K562 (cell line): Measurements from ENCODE around the gene CTRL. TPM values are rescaled to one million over a fixed set of nuclear protein-coding genes. Genes with fewer than 3 reads are reported as not detected.

ENCODE experiments used
- CBFB ChIP-seq: sonication (generic); formaldehyde crosslinking; IDR thresholded peaks from 2 replicates; pipeline ENCODE4 v1.4.0; 2020; ENCODE audit warnings: mild to moderate bottlenecking, missing genetic modification reagents
- GABPA ChIP-seq: fragments of 200-800 bp; sonication (Bioruptor generic); conservative IDR thresholded peaks from 2 replicates; pipeline ENCODE4 v1.6.1; 2016; ENCODE audit warnings: low read depth, missing genetic modification characterization, missing compliant biosample characterization
- GTF2A2 ChIP-seq: IDR thresholded peaks from 2 replicates; pipeline ENCODE4 v1.6.1; 2016; ENCODE audit warnings: mild to moderate bottlenecking, missing genetic modification characterization, missing compliant biosample characterization
- ILF3 ChIP-seq: fragments of 450-650 bp; IDR thresholded peaks from 2 replicates; pipeline ENCODE4 v1.6.1; 2018; ENCODE audit warnings: antibody characterized with exemption, mild to moderate bottlenecking, moderate library complexity, borderline replicate concordance
- MCM2 ChIP-seq: fragments of 450-650 bp; IDR thresholded peaks from 2 replicates; pipeline ENCODE4 v1.6.1; 2017; ENCODE audit warnings: low read depth, mild to moderate bottlenecking
- MTA3 ChIP-seq: fragments of 450-650 bp; formaldehyde crosslinking; IDR thresholded peaks from 2 replicates; pipeline ENCODE4 v1.6.1; 2017; ENCODE audit warnings: mild to moderate bottlenecking, borderline replicate concordance
- NCOA4 ChIP-seq: fragments of 450-650 bp; IDR thresholded peaks from 2 replicates; pipeline ENCODE4 v1.6.1; 2018; ENCODE audit warnings: mild to moderate bottlenecking; ENCODE audit not compliant: partially characterized antibody
- NFRKB ChIP-seq: fragments of 450-650 bp; IDR thresholded peaks from 2 replicates; pipeline ENCODE4 v1.6.1; 2016; ENCODE audit warnings: low read depth
- NR4A1 ChIP-seq, 2 experiments: fragments of 250-450 bp in 1 of 2; fragments of 450-650 bp in 1 of 2; sonication (Bioruptor Pico) in 1 of 2; IDR thresholded peaks; 2 replicates each; pipeline versions ENCODE4 v1.4.0 to v1.6.1; 2016 to 2020; ENCODE audit warnings: mild to moderate bottlenecking in 2 of 2, missing compliant biosample characterization in 1 of 2, missing genetic modification characterization in 1 of 2, moderate library complexity in 1 of 2
- REST ChIP-seq, 2 experiments: fragments of 450-650 bp; formaldehyde crosslinking in 1 of 2; IDR thresholded peaks; 2 replicates each; pipeline versions ENCODE4 v1.4.0 to v1.6.1; 2014 to 2020; ENCODE audit warnings: mild to moderate bottlenecking in 2 of 2, borderline replicate concordance in 1 of 2, low read depth in 1 of 2
- SMARCB1 ChIP-seq: IDR thresholded peaks from 2 replicates; pipeline ENCODE4 v1.6.1; 2011; ENCODE audit warnings: improper control_type of control experiment, low read depth; ENCODE audit not compliant: insufficient read length
- TAF15 ChIP-seq: fragments of 200-400 bp; formaldehyde crosslinking; IDR thresholded peaks from 2 replicates; pipeline ENCODE4 v1.6.1; 2017; ENCODE audit warnings: mild to moderate bottlenecking, low read depth, low read length, moderate library complexity
- TCF7 ChIP-seq: sonication (generic); IDR thresholded peaks from 2 replicates; pipeline ENCODE4 v1.6.1; 2016; ENCODE audit warnings: antibody characterized with exemption, borderline replicate concordance
- TEAD2 ChIP-seq: fragments of 450-650 bp; IDR thresholded peaks from 2 replicates; pipeline ENCODE4 v1.6.1; 2016; ENCODE audit warnings: missing genetic modification characterization, control low read depth, missing compliant biosample characterization
- ZBTB7A ChIP-seq: IDR thresholded peaks from 2 replicates; pipeline ENCODE4 v1.6.1; 2011; ENCODE audit warnings: low read depth, mild to moderate bottlenecking, low read length, moderate library complexity, borderline replicate concordance; ENCODE audit not compliant: control insufficient read depth
- ZFPM2 ChIP-seq: fragments of 250-450 bp; sonication (Bioruptor Pico); IDR thresholded peaks from 2 replicates; pipeline ENCODE4 v1.5.1; 2022; ENCODE audit warnings: mild to moderate bottlenecking
- ZNF197 ChIP-seq: fragments of 200-800 bp; sonication (Bioruptor generic); IDR thresholded peaks from 2 replicates; pipeline ENCODE4 v1.6.1; 2016; ENCODE audit warnings: low read depth, missing genetic modification characterization, missing compliant biosample characterization
- ZNF561 ChIP-seq: fragments of 450-650 bp; formaldehyde crosslinking; conservative IDR thresholded peaks from 2 replicates; pipeline ENCODE4 v1.4.0; 2020; ENCODE audit warnings: mild to moderate bottlenecking, moderate library complexity
- polyA plus RNA-seq, 8 experiments: library from polyadenylated mRNA; depleted of rRNA in 4 of 8; stranded (reverse) in 5 of 8; unstranded in 3 of 8; fragments of >200 nt; fragmentation: Nextera tagmentation in 2 of 8; fragmentation: Illumina TruSeq in 1 of 8; extraction: Ambion mirVana in 2 of 8; extraction: Trizol in 1 of 8; gene quantifications; 2 replicates each; pipeline versions ENCODE4 v1.2.1 to v1.2.3, GENCODE V29; 2011 to 2014; ENCODE audit warnings: inconsistent platforms in 1 of 8, missing spikeins in 1 of 8
- total RNA-seq, 7 experiments: library from RNA; depleted of rRNA in 6 of 7; stranded (reverse); fragments of >200 nt in 6 of 7; fragmentation: Illumina TruSeq in 2 of 7; extraction: Trizol in 2 of 7; gene quantifications; 2 replicates each; pipeline versions ENCODE4 v1.2.1 to v1.2.3, GENCODE V29; 2011 to 2021; ENCODE audit warnings: low replicate concordance in 1 of 7
- TF ChIP-seq, protein P1 (sequence below): sonication (generic); formaldehyde crosslinking; IDR thresholded peaks from 2 replicates; pipeline ENCODE4 v1.8.1; 2023; ENCODE audit warnings: mild to moderate bottlenecking, missing genetic modification reagents, moderate library complexity

CTRL gene
- total and polyA plus RNA-seq, 9 of the 15 experiments (the other 6 are each of a cell fraction or from before 2014, with no cell fraction given) = 1.4 to 5.6 (median 2.5) TPM

- TF ChIP-seq REST (IDR thresholded peaks at IDR 0.05; ENCODE audit: borderline replicate concordance) (no peak), REST (CRISPR knock-in tag; IDR thresholded peaks at IDR 0.05; ENCODE audit: low read depth) (no peak), MCM2 (no peak), TEAD2 (tag) (no peak), TCF7 (no peak), CBFB (CRISPR knock-in tag) (no peak), ILF3 (no peak), GTF2A2 (tag) (0 out of 2 replicates have a peak, but pooled peaks have one; percentile 31), SMARCB1 (no peak), NCOA4 (no peak), MTA3 (peak; percentile 66; the same call in 1 of the 2 replicates), ZFPM2 (CRISPR knock-in tag) (no peak), ZNF561 (CRISPR knock-in tag) (no peak), NR4A1 (CRISPR knock-in tag; IDR thresholded peaks at IDR 0.05) (no peak), NR4A1 (tag; IDR thresholded peaks at IDR 0.05) (no peak), GABPA (tag) (peak; percentile 83), ZNF197 (CRISPR knock-in tag) (no peak), ZBTB7A (peak; percentile 100), TAF15 (no peak), NFRKB (no peak)
- TF ChIP-seq, protein P1, sequence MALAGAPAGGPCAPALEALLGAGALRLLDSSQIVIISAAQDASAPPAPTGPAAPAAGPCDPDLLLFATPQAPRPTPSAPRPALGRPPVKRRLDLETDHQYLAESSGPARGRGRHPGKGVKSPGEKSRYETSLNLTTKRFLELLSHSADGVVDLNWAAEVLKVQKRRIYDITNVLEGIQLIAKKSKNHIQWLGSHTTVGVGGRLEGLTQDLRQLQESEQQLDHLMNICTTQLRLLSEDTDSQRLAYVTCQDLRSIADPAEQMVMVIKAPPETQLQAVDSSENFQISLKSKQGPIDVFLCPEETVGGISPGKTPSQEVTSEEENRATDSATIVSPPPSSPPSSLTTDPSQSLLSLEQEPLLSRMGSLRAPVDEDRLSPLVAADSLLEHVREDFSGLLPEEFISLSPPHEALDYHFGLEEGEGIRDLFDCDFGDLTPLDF (CRISPR knock-in tag) = peak; percentile 67
Measured at GRCh38 chr16:67968400-67969253, 37.0 kb upstream of the CTRL start, which contains the start of gene SLC12A4 (continued).
